NCI-H2227 (cell line): ENCODE data around the gene SMAD3.

Experiments used
- DNase-seq: peaks from one replicate; lab custom pipeline; 2025; ENCODE audit not compliant: unreplicated experiment; lab: John Stamatoyannopoulos, UW

The SMAD3 gene

GRCh38 chr15:67156834-67157233 lies 91.4 kb downstream of the SMAD3 start:
- DNase-seq, result no peak

- DNase-seq, result no peak
Observed at GRCh38 chr15:67157521-67158252, 92.3 kb downstream of the SMAD3 start.

DNA sequence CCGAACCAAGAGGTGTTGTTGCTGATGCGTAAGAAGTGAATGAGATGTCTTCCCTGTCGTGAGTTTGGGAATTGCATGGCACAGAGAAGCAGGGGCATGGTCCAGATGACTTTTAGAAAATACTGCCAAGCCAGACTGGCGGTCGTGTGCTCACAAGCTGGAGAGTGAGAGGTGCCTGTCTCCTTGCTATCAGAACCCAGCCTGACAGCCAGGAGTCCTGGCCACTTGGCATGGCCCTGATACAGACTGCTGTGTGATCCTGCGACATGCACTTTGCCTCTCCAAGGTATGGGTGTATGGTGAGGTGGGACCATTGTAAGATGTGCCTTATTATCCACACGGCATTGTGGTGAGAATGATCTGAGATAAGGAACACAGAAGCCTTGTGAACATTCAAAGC lies 93.0 kb downstream of the SMAD3 start:
- DNase-seq, result no peak

DNA sequence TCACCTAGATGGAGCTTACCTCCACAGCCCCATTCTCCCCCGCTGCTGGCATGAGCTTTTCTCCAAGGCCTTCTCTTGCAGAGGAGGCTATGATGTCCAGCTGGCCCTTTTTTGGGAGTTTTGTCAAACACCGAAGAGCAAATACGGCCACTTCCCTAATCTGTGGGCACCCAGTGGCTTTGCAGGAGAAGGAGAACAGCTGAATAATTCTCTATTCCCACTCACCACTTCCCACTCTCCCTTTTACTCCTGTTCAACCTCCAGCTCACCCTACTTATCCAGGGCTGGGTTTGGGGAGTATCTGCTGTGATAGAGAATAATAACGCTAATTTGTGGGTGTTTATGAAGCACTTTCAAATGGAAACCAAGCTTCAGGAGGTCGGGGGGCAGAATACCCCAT lies 96.0 kb downstream of the SMAD3 start:
- no peak for DNase-seq

- DNase-seq, result no peak
Observed at GRCh38 chr15:67161881-67162280, 96.5 kb downstream of the SMAD3 start.

- DNase-seq, result no peak
Observed at GRCh38 chr15:67163180-67163579, 97.8 kb downstream of the SMAD3 start.

- no peak for DNase-seq
Observed at GRCh38 chr15:67164401-67164791, 99.0 kb downstream of the SMAD3 start.

DNA sequence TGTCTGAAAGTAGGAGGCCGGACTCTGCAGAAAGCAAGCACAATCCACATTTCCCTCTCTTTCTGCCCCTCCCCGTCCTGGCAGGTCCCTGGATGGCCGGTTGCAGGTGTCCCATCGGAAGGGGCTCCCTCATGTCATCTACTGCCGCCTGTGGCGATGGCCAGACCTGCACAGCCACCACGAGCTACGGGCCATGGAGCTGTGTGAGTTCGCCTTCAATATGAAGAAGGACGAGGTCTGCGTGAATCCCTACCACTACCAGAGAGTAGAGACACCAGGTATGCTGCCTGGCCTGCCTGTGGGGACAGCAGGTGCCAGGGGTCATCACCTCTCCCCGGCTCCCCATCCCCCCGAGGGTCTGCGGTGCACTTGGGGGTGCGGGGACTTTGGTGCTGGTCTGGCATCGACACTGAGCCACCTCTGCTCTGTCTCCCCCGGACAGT lies 99.4 kb downstream of the SMAD3 start:
- DNase-seq, result no peak

- no peak for DNase-seq
Observed at GRCh38 chr15:67165254-67166253, 100.2 kb downstream of the SMAD3 start.

- DNase-seq, result no peak
Observed at GRCh38 chr15:67166280-67167009, 101.0 kb downstream of the SMAD3 start.

DNA sequence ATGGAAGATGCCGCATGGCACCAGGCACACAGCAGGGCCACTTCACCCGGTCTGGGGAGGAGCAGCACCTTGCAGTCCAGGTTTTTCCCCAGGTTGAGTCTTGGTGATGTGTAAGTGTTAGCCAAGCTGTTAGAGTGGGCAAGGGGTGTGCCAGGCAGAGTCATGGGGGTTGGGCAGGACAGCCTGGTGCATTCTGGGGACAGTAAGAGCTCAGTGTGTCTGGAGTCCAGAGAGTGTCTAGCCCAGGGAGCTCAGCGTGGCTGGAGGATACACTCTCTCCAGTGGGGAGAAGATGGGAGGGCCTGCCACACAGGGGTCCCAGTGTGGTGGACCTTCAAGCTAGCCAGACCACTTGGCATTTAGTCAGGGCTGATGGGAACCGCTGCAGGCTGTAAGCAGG lies 101.7 kb downstream of the SMAD3 start:
- DNase-seq, result no peak

GRCh38 chr15:67168694-67169093 lies 103.3 kb downstream of the SMAD3 start:
- no peak for DNase-seq

- DNase-seq, result no peak
Observed at GRCh38 chr15:67170143-67170925, 104.9 kb downstream of the SMAD3 start.

- DNase-seq, result no peak
Observed at GRCh38 chr15:67171471-67171870, 106.1 kb downstream of the SMAD3 start.

- DNase-seq, result no peak
Observed at GRCh38 chr15:67172172-67172571, 106.8 kb downstream of the SMAD3 start.

- DNase-seq, result no peak
Observed at GRCh38 chr15:67173005-67173404, 107.6 kb downstream of the SMAD3 start.

- DNase-seq, result no peak
Observed at GRCh38 chr15:67173786-67174185, 108.4 kb downstream of the SMAD3 start.

- no peak for DNase-seq
Observed at GRCh38 chr15:67174446-67174845, 109.0 kb downstream of the SMAD3 start.

- DNase-seq, result no peak
Observed at GRCh38 chr15:67174864-67175573, 109.6 kb downstream of the SMAD3 start.

DNA sequence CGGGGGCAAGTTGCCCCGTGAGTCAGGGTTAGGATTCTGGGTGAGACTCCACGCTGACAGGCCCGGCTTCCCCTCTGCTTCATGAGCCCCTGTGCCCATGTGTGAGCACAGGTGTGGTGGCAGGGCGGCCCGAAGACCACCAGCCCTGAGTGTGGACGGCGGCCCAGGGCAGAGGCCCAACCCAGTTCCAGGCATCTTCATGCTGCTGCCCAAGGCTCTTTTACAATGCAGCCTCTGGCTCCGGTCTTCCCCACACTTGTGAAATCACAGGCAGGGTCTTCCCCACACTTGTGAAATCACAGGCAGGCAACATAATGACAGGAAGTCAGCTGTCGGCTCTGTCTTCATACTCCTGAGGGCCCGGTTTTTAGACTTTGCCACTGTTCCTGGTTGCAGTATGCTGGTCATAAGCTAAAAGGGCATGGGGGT lies 110.3 kb downstream of the SMAD3 start:
- DNase-seq, result no peak
